Caco-2 (cell line): Measurements from ENCODE around the gene VSX1. TPM values are rescaled to one million over a fixed set of nuclear protein-coding genes. Genes with fewer than 3 reads are reported as not detected.
A peak's percentile ranks its signal among the peaks of the same experiment; 100 is the strongest.

Experiments
- BruUV-seq: library from RNA; stranded (reverse); fragments of 400-500 nt; replicated peaks from 2 replicates; lab custom pipeline; 2021; lab: Mats Ljungman, UMichigan
- CTCF ChIA-PET: fragments of 300-600 bp; sonication (Branson Sonifier 250); formaldehyde crosslinking; loops from one replicate; lab custom pipeline; 2022; ENCODE audit warnings: antibody characterized with exemption; lab: Charles Lee
- POLR2A ChIA-PET: fragments of 300-600 bp; sonication (Branson Sonifier 250); formaldehyde crosslinking; loops from one replicate; lab custom pipeline; 2022; ENCODE audit warnings: antibody characterized with exemption; lab: Charles Lee
- DNase-seq, 2 experiments: peaks; one replicate each; pipeline versions ENCODE4 v3.0.0 to v3.0.0-alpha.2; 2020 to 2022
- H3K27me3 ChIP-seq: replicated peaks from 2 replicates; pipeline ENCODE4 v1.6.0; 2011; ENCODE audit warnings: low read length; ENCODE audit not compliant: control insufficient read depth, insufficient read depth
- H3K36me3 ChIP-seq: 2 replicates; pipeline ENCODE4 v1.5.1; 2011; ENCODE audit warnings: low read length; ENCODE audit not compliant: control insufficient read depth, insufficient read depth
- H3K4me1 ChIP-seq: fragments of 250-450 bp; sonication (Bioruptor Pico); 2 replicates; pipeline ENCODE4 v1.5.1; 2020; ENCODE audit warnings: mild to moderate bottlenecking
- H3K4me3 ChIP-seq: 2 replicates; pipeline ENCODE4 v1.5.1; 2011; ENCODE audit warnings: low read depth, mild to moderate bottlenecking, control low read depth, low read length
- H3K9me3 ChIP-seq: fragments of 250-450 bp; sonication (Bioruptor Pico); 2 replicates; pipeline ENCODE4 v1.5.1; 2020; ENCODE audit warnings: mild to moderate bottlenecking, moderate library complexity
- H3K27ac Mint-ChIP-seq: one replicate; pipeline ENCODE4 v1.8.0; 2022; ENCODE audit warnings: mixed read lengths; ENCODE audit not compliant: unreplicated experiment
- H3K27me3 Mint-ChIP-seq: one replicate; pipeline ENCODE4 v1.8.0; 2022; ENCODE audit warnings: mixed read lengths; ENCODE audit not compliant: insufficient read depth, unreplicated experiment
- H3K36me3 Mint-ChIP-seq: one replicate; pipeline ENCODE4 v1.8.0; 2022; ENCODE audit warnings: mild to moderate bottlenecking, mixed read lengths; ENCODE audit not compliant: insufficient read depth, unreplicated experiment
- H3K4me1 Mint-ChIP-seq: one replicate; pipeline ENCODE4 v1.8.0; 2022; ENCODE audit warnings: low read depth, mixed read lengths; ENCODE audit not compliant: unreplicated experiment
- H3K4me3 Mint-ChIP-seq: one replicate; pipeline ENCODE4 v1.8.0; 2022; ENCODE audit warnings: mild to moderate bottlenecking, moderate library complexity, mixed read lengths; ENCODE audit not compliant: unreplicated experiment
- H3K9me3 Mint-ChIP-seq: one replicate; pipeline ENCODE4 v1.8.0; 2022; ENCODE audit warnings: mixed read lengths; ENCODE audit not compliant: unreplicated experiment
- CTCF ChIP-seq, 2 experiments: fragments of 200-600 bp in 1 of 2; IDR thresholded peaks; 1 replicate in 1 of 2; 2 replicates in 1 of 2; pipeline versions ENCODE4 v1.5.1 to v1.8.0; 2011 to 2022; ENCODE audit warnings: antibody characterized with exemption in 1 of 2, control low read depth in 1 of 2, inconsistent platforms in 1 of 2, low read depth in 1 of 2, low read length in 1 of 2, mild to moderate bottlenecking in 1 of 2, moderate library complexity in 1 of 2; ENCODE audit not compliant: insufficient read depth in 1 of 2, severe bottlenecking in 1 of 2, unreplicated experiment in 1 of 2
- intact Hi-C: fragments of 100-400 bp; cut with micrococcal nuclease; formaldehyde crosslinking; loops from one replicate; pipeline ENCODE4 v1.10.0; 2022; ENCODE audit not compliant: unreplicated experiment
- total RNA-seq: library from RNA; stranded (reverse); gene quantifications from 2 replicates; pipeline ENCODE4 v1.2.3, GENCODE V29; 2022

Gene VSX1
- total RNA-seq, 1 experiment from 2014 or later: not detected

DNA sequence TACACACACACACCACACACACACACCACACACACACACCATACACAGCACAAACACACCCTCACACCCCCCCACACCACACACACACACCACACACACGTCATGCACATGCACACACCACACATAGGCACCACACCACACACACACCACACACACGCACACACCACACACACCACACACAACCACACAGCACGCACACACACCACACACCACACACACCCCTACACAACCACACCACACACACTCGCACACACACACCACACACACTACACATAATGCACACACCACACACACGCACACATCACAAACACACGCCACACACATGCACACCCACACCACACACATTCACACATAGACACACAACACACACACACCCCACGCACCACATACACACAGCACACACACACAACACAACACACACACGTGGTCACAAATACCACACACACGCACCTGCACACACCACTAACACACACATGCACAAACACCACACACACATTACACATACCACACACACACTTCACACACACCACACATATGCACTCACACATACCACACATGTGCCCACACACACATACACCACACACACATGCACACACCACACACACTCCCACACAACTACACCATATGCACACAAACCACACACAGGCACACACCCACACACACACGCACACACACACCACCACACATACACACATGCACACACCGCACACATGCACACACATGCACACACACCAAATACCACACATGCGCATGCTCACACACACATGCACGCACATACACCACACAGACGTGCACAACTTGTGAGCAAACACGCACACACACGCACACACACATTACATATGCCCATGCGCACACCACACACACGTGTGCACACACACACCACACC is 14.6 kb downstream of the VSX1 start:
- Histone ChIP-seq H3K27me3 (no peaks in the 10 kb centered on the region), H3K9me3 (no peaks in the 10 kb centered on the region), H3K4me1 (peaks cover 29% of the 10 kb centered on the region), H3K36me3 (no peaks in the 10 kb centered on the region), H3K4me3 (no peak overlapping the region)
- BruUV-seq: no TSS peak
- H3K4me1 Mint-ChIP-seq: peaks cover 37% of the 10 kb centered on the region
- TF ChIP-seq CTCF (IDR thresholded peaks at IDR 0.05; ENCODE audit: insufficient read depth in 1 of 2, low read depth in 1 of 2, low read length in 1 of 2, severe bottlenecking in 1 of 2, unreplicated experiment in 1 of 2): no peak
- no peak overlapping the region for H3K27ac Mint-ChIP-seq
- H3K9me3 Mint-ChIP-seq: no peaks in the 10 kb centered on the region
- CTCF ChIA-PET: no interaction called here
- intact Hi-C loops: loop anchor here (10.0 kb wide), 1 partner anchor 177 kb away; the partner anchor contains the start of gene PYGB
- DNase-seq: peak in 1 of 2 experiments; percentile 17
- H3K36me3 Mint-ChIP-seq: no peaks in the 10 kb centered on the region
- POLR2A ChIA-PET: no interaction called here
- H3K27me3 Mint-ChIP-seq: peaks cover 1% of the 10 kb centered on the region
- no peak overlapping the region for H3K4me3 Mint-ChIP-seq

DNA sequence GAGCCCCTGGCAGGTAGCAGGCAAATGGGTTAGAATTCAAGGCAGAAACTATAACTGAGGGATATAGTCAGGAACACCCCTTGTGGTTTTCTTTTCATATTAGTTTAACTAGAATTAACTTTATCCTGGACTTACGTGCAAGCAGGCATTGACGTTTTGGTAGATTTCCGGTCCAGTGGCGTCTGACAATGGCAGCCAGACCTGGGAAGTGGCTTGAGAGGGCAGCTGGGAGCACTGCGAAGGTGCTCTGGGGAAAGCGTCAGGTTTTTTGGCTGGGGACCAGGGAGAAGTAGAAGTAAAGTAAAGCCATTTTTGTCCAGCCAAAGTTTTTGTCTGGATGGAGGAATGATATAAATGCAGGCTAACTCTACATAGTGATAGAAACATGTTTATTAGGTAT is 15.6 kb downstream of the VSX1 start:
- Mint-ChIP-seq H3K36me3 (no peaks in the 10 kb centered on the region), H3K9me3 (no peaks in the 10 kb centered on the region), H3K27me3 (no peaks in the 10 kb centered on the region), H3K27ac (peak overlapping the region; percentile 56), H3K4me3 (peak overlapping the region; percentile 68), H3K4me1 (peaks cover 34% of the 10 kb centered on the region)
- intact Hi-C loops: loop anchor here (1.0 to 10.0 kb wide), 2 partner anchors 71 to 178 kb away; partner anchors contain the start of gene PYGB
- ChIA-PET POLR2A (no interaction called here), CTCF (interaction anchor here (1.3 to 2.0 kb wide), 7 partner anchors 35 to 136 kb away, joined by 3 to 44 read pairs (median 9); no protein-coding TSS in a partner anchor)
- Histone ChIP-seq H3K4me3 (no peak overlapping the region), H3K27me3 (no peaks in the 10 kb centered on the region), H3K4me1 (peaks cover 28% of the 10 kb centered on the region), H3K36me3 (no peaks in the 10 kb centered on the region), H3K9me3 (no peaks in the 10 kb centered on the region)
- BruUV-seq: no TSS peak
- TF ChIP-seq CTCF (IDR thresholded peaks at IDR 0.05; ENCODE audit: insufficient read depth in 1 of 2, low read depth in 1 of 2, low read length in 1 of 2, severe bottlenecking in 1 of 2, unreplicated experiment in 1 of 2): no peak
- DNase-seq: no peak

GRCh38 chr20:25065625-25066338 is 16.2 kb downstream of the VSX1 start:
- peaks cover 40% of the 10 kb centered on the region for H3K4me1 Mint-ChIP-seq
- no peaks in the 10 kb centered on the region for H3K27me3 Mint-ChIP-seq
- peak; percentile 80 to 91 for TF ChIP-seq CTCF (IDR thresholded peaks at IDR 0.05; ENCODE audit: insufficient read depth in 1 of 2, low read depth in 1 of 2, low read length in 1 of 2, severe bottlenecking in 1 of 2, unreplicated experiment in 1 of 2)
- H3K4me3 ChIP-seq: no peak overlapping the region
- no peaks in the 10 kb centered on the region for H3K9me3 ChIP-seq
- POLR2A ChIA-PET: interaction anchor here (0.6 to 1.5 kb wide), 3 partner anchors 34 to 182 kb away, joined by 3 read pairs; partner anchors contain the start of gene PYGB
- no peaks in the 10 kb centered on the region for H3K27me3 ChIP-seq
- no peaks in the 10 kb centered on the region for H3K36me3 ChIP-seq
- peaks cover 34% of the 10 kb centered on the region for H3K4me1 ChIP-seq
- H3K4me3 Mint-ChIP-seq: peak overlapping the region; percentile 68
- H3K9me3 Mint-ChIP-seq: no peaks in the 10 kb centered on the region
- peak; percentile 73 to 77 for DNase-seq
- BruUV-seq: TSS peak; percentile 65
- CTCF ChIA-PET: interaction anchor here (0.8 to 2.0 kb wide), 13 partner anchors 9 to 1854 kb away, joined by 3 to 44 read pairs (median 4); no protein-coding TSS in a partner anchor
- intact Hi-C loops: loop anchor here (1.0 to 10.0 kb wide), 6 partner anchors 35 to 179 kb away; partner anchors contain the start of gene PYGB
- no peaks in the 10 kb centered on the region for H3K36me3 Mint-ChIP-seq
- peak overlapping the region; percentile 56 for H3K27ac Mint-ChIP-seq
